Keratinocyte (primary cell): ENCODE results near the gene ZNF648. TPM values are rescaled to one million over a fixed set of nuclear protein-coding genes. Genes with fewer than 3 reads are reported as not detected.

ENCODE experiments used
- DNase-seq: peaks from one replicate; pipeline ENCODE4 v3.0.0-alpha.2; 2011; ENCODE audit warnings: low read depth, missing footprints, low spot score
- FAIRE-seq: peaks from 2 replicates; lab custom pipeline; 2011; peaks lifted over from hg19 to GRCh38; lab: Jason Lieb, UNC
- H2AFZ ChIP-seq: 2 replicates; pipeline ENCODE4 v1.6.0; 2012; ENCODE audit warnings: low read length, control low read depth, inconsistent platforms; ENCODE audit not compliant: control insufficient read depth
- H3K27ac ChIP-seq: 2 replicates; pipeline ENCODE4 v1.5.1; 2011; ENCODE audit warnings: low read length; ENCODE audit not compliant: control insufficient read depth, insufficient read depth
- H3K27me3 ChIP-seq: 3 replicates; pipeline ENCODE4 v1.6.0; 2011; ENCODE audit warnings: low read length; ENCODE audit not compliant: control insufficient read depth, insufficient read depth; ENCODE audit errors: extremely low read depth
- H3K36me3 ChIP-seq, 2 experiments: 2 replicates in 1 of 2; 3 replicates in 1 of 2; pipeline ENCODE4 v1.5.1; 2011; ENCODE audit warnings: low read length in 2 of 2, mild to moderate bottlenecking in 1 of 2; ENCODE audit not compliant: control insufficient read depth in 2 of 2, insufficient read depth in 2 of 2; ENCODE audit errors: extremely low read depth in 1 of 2
- H3K4me1 ChIP-seq: 3 replicates; pipeline ENCODE4 v1.5.1; 2011; ENCODE audit warnings: low read length; ENCODE audit not compliant: control insufficient read depth, insufficient read depth; ENCODE audit errors: extremely low read depth
- H3K4me2 ChIP-seq: 3 replicates; pipeline ENCODE4 v1.6.0; 2011; ENCODE audit warnings: low read depth, low read length; ENCODE audit not compliant: control insufficient read depth, insufficient read depth; ENCODE audit errors: extremely low read depth
- H3K4me3 ChIP-seq, 3 experiments: fragments of 200-600 bp in 1 of 3; sonication (generic) in 1 of 3; 2 replicates in 2 of 3; 3 replicates in 1 of 3; pipeline ENCODE4 v1.5.1; 2011 to 2016; ENCODE audit warnings: low read length in 3 of 3, mild to moderate bottlenecking in 3 of 3, control low read depth in 2 of 3, inconsistent platforms in 1 of 3, low read depth in 1 of 3, mixed read lengths in 1 of 3, mixed run types in 1 of 3, moderate library complexity in 1 of 3; ENCODE audit not compliant: control insufficient read depth in 2 of 3, insufficient read depth in 2 of 3; ENCODE audit errors: extremely low read depth in 1 of 3
- H3K79me2 ChIP-seq: 2 replicates; pipeline ENCODE4 v1.6.0; 2012; ENCODE audit warnings: low read length; ENCODE audit not compliant: control insufficient read depth, insufficient read depth
- H3K9ac ChIP-seq: 3 replicates; pipeline ENCODE4 v1.6.0; 2011; ENCODE audit warnings: low read length; ENCODE audit not compliant: control insufficient read depth, insufficient read depth; ENCODE audit errors: extremely low read depth
- H3K9me1 ChIP-seq: 3 replicates; pipeline ENCODE4 v1.6.0; 2011; ENCODE audit warnings: low read length; ENCODE audit not compliant: control insufficient read depth, insufficient read depth; ENCODE audit errors: extremely low read depth
- H3K9me3 ChIP-seq: 2 replicates; pipeline ENCODE4 v1.5.1; 2012; ENCODE audit warnings: low read depth, low read length; ENCODE audit not compliant: control insufficient read depth
- H4K20me1 ChIP-seq: 3 replicates; pipeline ENCODE4 v1.6.0; 2011; ENCODE audit warnings: low read length; ENCODE audit not compliant: control insufficient read depth, insufficient read depth; ENCODE audit errors: extremely low read depth
- CTCF ChIP-seq, 3 experiments: IDR thresholded peaks in 1 of 3; conservative IDR thresholded peaks in 1 of 3; optimal IDR thresholded peaks in 1 of 3; 2 replicates in 2 of 3; 3 replicates in 1 of 3; pipeline versions ENCODE3 to v1.5.1; 2011; ENCODE audit warnings: low read length in 3 of 3, mild to moderate bottlenecking in 3 of 3, moderate library complexity in 2 of 3, control low read depth in 1 of 3, inconsistent platforms in 1 of 3; ENCODE audit not compliant: insufficient read depth in 2 of 3; ENCODE audit errors: extremely low read depth in 1 of 3
- EZH2 ChIP-seq: IDR thresholded peaks from one replicate; pipeline ENCODE4 v1.6.1; 2012; ENCODE audit warnings: inconsistent platforms, mild to moderate bottlenecking, low read length, moderate library complexity
- dilution Hi-C: fragments of 300-500 bp; cut with MboI; formaldehyde crosslinking; loops from one replicate; pipeline ENCODE4 v1.7.0; 2020; ENCODE audit warnings: low sequenced_read_pairs; ENCODE audit not compliant: extremely low pct_ligation_motif_present
- polyA plus RNA-seq, 5 experiments: library from polyadenylated mRNA; depleted of rRNA in 3 of 5; stranded (reverse) in 3 of 5; stranded (forward) in 1 of 5; unstranded in 1 of 5; fragments of >200 nt; gene quantifications; 1 replicate in 1 of 5; 2 replicates in 3 of 5; 3 replicates in 1 of 5; pipeline versions ENCODE4 v1.2.1 to v1.2.3, GENCODE V29; 2011 to 2012; ENCODE audit warnings: missing spikeins in 2 of 5, low read depth in 1 of 5, low replicate concordance in 1 of 5

The ZNF648 gene
- polyA plus RNA-seq, 1 donor (not counting 4 experiments of a cell fraction or from before 2014, with no cell fraction given) = not detected

- no peak overlapping the region for H3K4me2 ChIP-seq
- H3K4me1 ChIP-seq = no peaks in the 10 kb centered on the region
- H3K27me3 ChIP-seq = peaks cover 9% of the 10 kb centered on the region
- H3K9me3 ChIP-seq = no peaks in the 10 kb centered on the region
- no peaks in the 10 kb centered on the region for H3K36me3 ChIP-seq
- dilution Hi-C loops = no loop called here
- no peaks in the 10 kb centered on the region for H4K20me1 ChIP-seq
- DNase-seq (no peak), FAIRE-seq (no peak)
- H3K9me1 ChIP-seq = no peaks in the 10 kb centered on the region
- no peaks in the 10 kb centered on the region for H3K79me2 ChIP-seq
- no peak overlapping the region for H3K9ac ChIP-seq
- H3K27ac ChIP-seq = no peak overlapping the region
- no peak overlapping the region for H2AFZ ChIP-seq
- H3K4me3 ChIP-seq = no peak overlapping the region
- TF ChIP-seq EZH2 (no peak), CTCF (optimal IDR thresholded peaks at IDR 0.05 in 1 of 3, IDR thresholded peaks at IDR 0.05 in 1 of 3, conservative IDR thresholded peaks at IDR 0.05 in 1 of 3; ENCODE audit: extremely low read depth in 1 of 3, insufficient read depth in 2 of 3, low read length in 3 of 3) (no peak)
Observed at GRCh38 chr1:182064611-182065010, 3.1 kb upstream of the ZNF648 start.

GRCh38 chr1:182062223-182062622, 711 bp upstream of the ZNF648 start:
- no peak for TF ChIP-seq CTCF (optimal IDR thresholded peaks at IDR 0.05 in 1 of 3, IDR thresholded peaks at IDR 0.05 in 1 of 3, conservative IDR thresholded peaks at IDR 0.05 in 1 of 3; ENCODE audit: extremely low read depth in 1 of 3, insufficient read depth in 2 of 3, low read length in 3 of 3)
- no peak for TF ChIP-seq EZH2
- DNase-seq (no peak), FAIRE-seq (no peak)
- H3K36me3 ChIP-seq = no peaks in the 10 kb centered on the region
- no peak overlapping the region for H2AFZ ChIP-seq
- H3K79me2 ChIP-seq = no peaks in the 10 kb centered on the region
- no peaks in the 10 kb centered on the region for H3K9me1 ChIP-seq
- dilution Hi-C loops = no loop called here
- no peak overlapping the region for H3K9ac ChIP-seq
- no peaks in the 10 kb centered on the region for H3K9me3 ChIP-seq
- H4K20me1 ChIP-seq = no peaks in the 10 kb centered on the region
- H3K4me2 ChIP-seq = no peak overlapping the region
- no peak overlapping the region for H3K4me3 ChIP-seq
- peaks cover 17% of the 10 kb centered on the region for H3K27me3 ChIP-seq
- no peaks in the 10 kb centered on the region for H3K4me1 ChIP-seq
- no peak overlapping the region for H3K27ac ChIP-seq
